ENCODE data around the gene MAML1. TPM values are rescaled to one million over a fixed set of nuclear protein-coding genes. Genes with fewer than 3 reads are reported as not detected.

Gene MAML1
- total RNA-seq, 1 donor from 2014 or later: 29.1 TPM

DNA sequence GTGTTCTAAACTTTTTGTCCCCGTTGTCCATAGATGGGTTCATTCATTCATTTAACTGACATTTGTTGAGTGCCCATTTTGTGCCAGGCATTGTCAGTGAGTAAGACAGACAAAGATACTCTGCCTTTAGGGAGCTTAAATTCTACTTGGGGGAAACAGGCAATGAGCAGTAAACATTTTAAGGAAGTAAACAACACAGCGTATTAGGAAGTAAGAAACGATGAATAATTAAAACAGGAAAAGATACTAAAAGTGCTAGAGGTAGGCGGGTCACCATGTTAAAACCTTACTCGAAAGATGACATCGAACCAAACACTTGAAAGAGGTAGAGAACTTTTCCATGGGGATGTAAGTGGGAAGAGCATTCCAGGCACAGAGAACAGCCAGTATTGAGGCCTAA is 5.5 kb upstream of the MAML1 start:
- H3K36me3 Mint-ChIP-seq: peaks cover 34% of the 10 kb centered on the region

DNA sequence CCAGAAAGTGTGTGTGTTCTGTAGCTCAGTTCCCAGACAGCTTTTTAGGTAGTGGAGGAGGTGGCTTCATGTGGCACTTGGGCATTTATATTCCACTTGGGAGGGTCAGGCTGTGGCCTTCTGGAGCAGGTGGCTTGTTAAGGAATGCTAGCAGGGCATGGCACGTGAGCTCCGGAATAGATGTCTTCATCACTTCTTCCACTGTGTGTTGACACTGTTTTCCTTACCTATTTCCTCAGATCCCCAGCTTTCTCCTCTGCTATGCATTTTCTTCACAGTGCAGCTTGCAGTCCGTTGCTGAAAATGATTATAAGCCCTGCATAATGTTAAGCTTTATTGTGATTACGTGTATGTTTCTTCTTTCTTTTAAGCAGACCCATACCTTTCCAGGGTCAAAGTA is 3.3 kb upstream of the MAML1 start:
- TF ChIP-seq, protein P1, sequence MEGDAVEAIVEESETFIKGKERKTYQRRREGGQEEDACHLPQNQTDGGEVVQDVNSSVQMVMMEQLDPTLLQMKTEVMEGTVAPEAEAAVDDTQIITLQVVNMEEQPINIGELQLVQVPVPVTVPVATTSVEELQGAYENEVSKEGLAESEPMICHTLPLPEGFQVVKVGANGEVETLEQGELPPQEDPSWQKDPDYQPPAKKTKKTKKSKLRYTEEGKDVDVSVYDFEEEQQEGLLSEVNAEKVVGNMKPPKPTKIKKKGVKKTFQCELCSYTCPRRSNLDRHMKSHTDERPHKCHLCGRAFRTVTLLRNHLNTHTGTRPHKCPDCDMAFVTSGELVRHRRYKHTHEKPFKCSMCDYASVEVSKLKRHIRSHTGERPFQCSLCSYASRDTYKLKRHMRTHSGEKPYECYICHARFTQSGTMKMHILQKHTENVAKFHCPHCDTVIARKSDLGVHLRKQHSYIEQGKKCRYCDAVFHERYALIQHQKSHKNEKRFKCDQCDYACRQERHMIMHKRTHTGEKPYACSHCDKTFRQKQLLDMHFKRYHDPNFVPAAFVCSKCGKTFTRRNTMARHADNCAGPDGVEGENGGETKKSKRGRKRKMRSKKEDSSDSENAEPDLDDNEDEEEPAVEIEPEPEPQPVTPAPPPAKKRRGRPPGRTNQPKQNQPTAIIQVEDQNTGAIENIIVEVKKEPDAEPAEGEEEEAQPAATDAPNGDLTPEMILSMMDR (IDR thresholded peaks at IDR 0.05): no peak
- no peak for TF ChIP-seq EZH2phosphoT487 (IDR thresholded peaks at IDR 0.05)
- TF ChIP-seq EZH2 (IDR thresholded peaks at IDR 0.05): no peak
- Histone ChIP-seq H3K4me2 (no peak overlapping the region), H3K79me2 (ENCODE audit: low read depth) (peaks cover 16% of the 10 kb centered on the region), H3K9me3 (ENCODE audit: low read depth) (no peaks in the 10 kb centered on the region), H3K27me3 (no peaks in the 10 kb centered on the region), H2AFZ (replicated peaks) (no peak overlapping the region), H3K4me3 (no peak overlapping the region), H4K20me1 (ENCODE audit: low read depth) (peaks cover 17% of the 10 kb centered on the region), H3K27ac (no peak overlapping the region), H3K9ac (no peak overlapping the region), H3K4me1 (peaks cover 6% of the 10 kb centered on the region), H3K36me3 (peaks cover 37% of the 10 kb centered on the region), H3F3A (ENCODE audit: low read depth) (peaks cover 68% of the 10 kb centered on the region)
- peaks cover 12% of the 10 kb centered on the region for H3K4me1 Mint-ChIP-seq
- no peak overlapping the region for H3K4me3 Mint-ChIP-seq
- H3K27me3 Mint-ChIP-seq (ENCODE audit: insufficient read depth, low read depth): peaks cover 6% of the 10 kb centered on the region
- H3K27ac Mint-ChIP-seq: no peak overlapping the region
- no peaks in the 10 kb centered on the region for H3K9me3 Mint-ChIP-seq
- no peak for DNase-seq (ENCODE audit: low spot score)
- H3K36me3 Mint-ChIP-seq: peaks cover 17% of the 10 kb centered on the region

More for the DNA sequence above, 5.5 kb upstream of the MAML1 start:
- no peak for DNase-seq (ENCODE audit: low spot score)
- Histone ChIP-seq H2AFZ (replicated peaks) (no peak overlapping the region), H3K27ac (no peak overlapping the region), H4K20me1 (ENCODE audit: low read depth) (peaks cover 8% of the 10 kb centered on the region), H3K4me1 (no peaks in the 10 kb centered on the region), H3K36me3 (peaks cover 57% of the 10 kb centered on the region), H3K9ac (no peak overlapping the region), H3F3A (ENCODE audit: low read depth) (peaks cover 70% of the 10 kb centered on the region), H3K4me3 (no peak overlapping the region), H3K27me3 (no peaks in the 10 kb centered on the region), H3K9me3 (ENCODE audit: low read depth) (no peaks in the 10 kb centered on the region), H3K4me2 (no peak overlapping the region), H3K79me2 (ENCODE audit: low read depth) (no peaks in the 10 kb centered on the region)
- no peak for TF ChIP-seq EZH2phosphoT487 (IDR thresholded peaks at IDR 0.05)
- TF ChIP-seq EZH2 (IDR thresholded peaks at IDR 0.05): no peak
- no peak overlapping the region for H3K4me3 Mint-ChIP-seq
- H3K27ac Mint-ChIP-seq: no peak overlapping the region
- peaks cover 2% of the 10 kb centered on the region for H3K4me1 Mint-ChIP-seq
- no peaks in the 10 kb centered on the region for H3K9me3 Mint-ChIP-seq
- peaks cover 2% of the 10 kb centered on the region for H3K27me3 Mint-ChIP-seq (ENCODE audit: insufficient read depth, low read depth)

DNA sequence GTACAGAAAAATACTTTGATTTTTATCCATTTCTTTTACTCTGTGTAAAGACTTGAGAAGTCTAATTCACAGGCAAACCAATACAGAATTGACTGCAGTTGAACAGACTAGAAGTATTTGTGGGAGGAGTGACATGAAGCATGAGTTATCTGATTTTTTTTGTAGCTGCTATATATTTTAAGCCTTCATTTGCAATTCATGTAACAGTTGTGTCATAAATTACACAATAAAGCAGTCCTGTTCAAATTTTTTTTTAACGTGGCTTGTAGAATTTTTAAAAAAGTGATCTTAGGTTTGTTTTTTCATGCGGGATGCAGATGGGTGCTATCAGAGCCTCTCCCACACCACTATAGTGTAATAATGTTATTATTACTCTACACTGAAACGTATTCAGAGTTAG is 2.9 kb upstream of the MAML1 start:
- Mint-ChIP-seq H3K4me3 (no peak overlapping the region), H3K27ac (no peak overlapping the region), H3K36me3 (peaks cover 15% of the 10 kb centered on the region), H3K27me3 (ENCODE audit: insufficient read depth, low read depth) (peaks cover 8% of the 10 kb centered on the region), H3K9me3 (no peaks in the 10 kb centered on the region), H3K4me1 (peaks cover 16% of the 10 kb centered on the region)
- no peak overlapping the region for H3K4me2 ChIP-seq
- H3K9ac ChIP-seq: no peak overlapping the region
- H2AFZ ChIP-seq (replicated peaks): no peak overlapping the region
- peaks cover 33% of the 10 kb centered on the region for H3K36me3 ChIP-seq
- no peak overlapping the region for H3K4me3 ChIP-seq
- TF ChIP-seq EZH2phosphoT487 (IDR thresholded peaks at IDR 0.05) (no peak), EZH2 (IDR thresholded peaks at IDR 0.05) (no peak)
- TF ChIP-seq, protein P1 (IDR thresholded peaks at IDR 0.05): no peak
- peaks cover 7% of the 10 kb centered on the region for H3K4me1 ChIP-seq
- peaks cover 20% of the 10 kb centered on the region for H3K79me2 ChIP-seq (ENCODE audit: low read depth)
- peaks cover 21% of the 10 kb centered on the region for H4K20me1 ChIP-seq (ENCODE audit: low read depth)
- peaks cover 68% of the 10 kb centered on the region for H3F3A ChIP-seq (ENCODE audit: low read depth)
- H3K27me3 ChIP-seq: no peaks in the 10 kb centered on the region
- DNase-seq (ENCODE audit: low spot score): no peak
- no peak overlapping the region for H3K27ac ChIP-seq
- no peaks in the 10 kb centered on the region for H3K9me3 ChIP-seq (ENCODE audit: low read depth)

DNA sequence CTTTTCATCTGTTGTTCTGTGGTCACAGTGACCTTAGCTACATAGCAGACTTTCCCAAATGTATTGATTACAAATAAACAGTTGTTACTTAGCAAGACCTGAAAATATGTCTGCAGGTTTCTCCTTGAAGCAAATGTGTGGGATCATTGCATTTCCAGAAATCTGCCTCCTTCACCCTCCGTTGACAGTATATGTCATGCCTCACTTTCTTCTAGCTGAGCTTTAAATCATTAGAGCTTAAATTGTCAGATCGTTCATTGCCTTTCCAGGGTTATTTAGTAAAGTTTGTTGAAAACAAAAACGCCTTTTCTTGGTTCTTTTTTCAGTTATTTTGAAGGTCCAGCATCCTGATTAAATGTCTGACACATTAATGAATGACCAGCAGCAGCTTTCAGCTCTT is 2.3 kb upstream of the MAML1 start:
- H3K27ac ChIP-seq: no peak overlapping the region

More for the DNA sequence above, 2.3 kb upstream of the MAML1 start:
- Mint-ChIP-seq H3K27ac (no peak overlapping the region), H3K27me3 (ENCODE audit: insufficient read depth, low read depth) (peaks cover 8% of the 10 kb centered on the region), H3K4me3 (no peak overlapping the region), H3K4me1 (peaks cover 18% of the 10 kb centered on the region), H3K9me3 (no peaks in the 10 kb centered on the region), H3K36me3 (peaks cover 15% of the 10 kb centered on the region)
- peaks cover 27% of the 10 kb centered on the region for H3K79me2 ChIP-seq (ENCODE audit: low read depth)
- no peak overlapping the region for H2AFZ ChIP-seq (replicated peaks)
- peaks cover 7% of the 10 kb centered on the region for H3K4me1 ChIP-seq
- no peaks in the 10 kb centered on the region for H3K27me3 ChIP-seq
- no peak overlapping the region for H3K9ac ChIP-seq
- no peak overlapping the region for H3K4me2 ChIP-seq
- DNase-seq (ENCODE audit: low spot score): no peak
- H3K4me3 ChIP-seq: no peak overlapping the region
- peaks cover 27% of the 10 kb centered on the region for H3K36me3 ChIP-seq
- no peaks in the 10 kb centered on the region for H3K9me3 ChIP-seq (ENCODE audit: low read depth)
- peaks cover 68% of the 10 kb centered on the region for H3F3A ChIP-seq (ENCODE audit: low read depth)
- H4K20me1 ChIP-seq (ENCODE audit: low read depth): peaks cover 28% of the 10 kb centered on the region
- TF ChIP-seq, protein P1 (IDR thresholded peaks at IDR 0.05): no peak
- TF ChIP-seq EZH2phosphoT487 (IDR thresholded peaks at IDR 0.05) (no peak), EZH2 (IDR thresholded peaks at IDR 0.05) (no peak)

Data from neural progenitor cell (in vitro differentiated cells).